22Rv1 (cell line): ENCODE measurements around the gene PATE1.

Experiments
- CTCF ChIP-seq: fragments of 450-650 bp; IDR thresholded peaks from 2 replicates; pipeline ENCODE4 v1.5.1; 2017; ENCODE audit warnings: mild to moderate bottlenecking
- ZFX ChIP-seq: fragments of 450-650 bp; IDR thresholded peaks from 2 replicates; pipeline ENCODE4 v1.6.1; 2017; ENCODE audit warnings: antibody characterized with exemption, borderline replicate concordance

GRCh38 chr11:125728969-125729368, 17.1 kb upstream of the PATE1 start:
- TF ChIP-seq CTCF, result no peak
- no peak for TF ChIP-seq ZFX
